ENCODE results near the gene ANOS1.

DNA sequence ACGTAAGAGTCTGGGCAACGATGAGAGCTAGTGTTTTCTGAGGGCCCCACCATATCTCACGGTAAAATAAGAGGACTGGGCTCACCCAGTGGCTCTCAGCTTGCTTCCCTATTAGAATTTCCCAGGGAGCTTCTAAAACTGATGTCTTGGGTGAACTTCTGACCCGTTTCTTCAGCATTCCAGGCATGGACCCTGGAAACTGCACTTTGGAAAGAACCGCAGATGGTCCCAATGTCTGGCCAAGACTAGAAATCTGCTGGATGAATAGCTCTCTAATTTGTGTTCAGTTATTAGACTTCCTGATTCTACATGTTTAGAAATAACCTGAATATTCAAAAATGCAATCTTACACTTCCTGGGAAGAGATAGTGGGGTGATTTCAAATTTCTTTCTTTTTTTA lies 127.8 kb downstream of the ANOS1 start:
- TF ChIP-seq, protein P1, sequence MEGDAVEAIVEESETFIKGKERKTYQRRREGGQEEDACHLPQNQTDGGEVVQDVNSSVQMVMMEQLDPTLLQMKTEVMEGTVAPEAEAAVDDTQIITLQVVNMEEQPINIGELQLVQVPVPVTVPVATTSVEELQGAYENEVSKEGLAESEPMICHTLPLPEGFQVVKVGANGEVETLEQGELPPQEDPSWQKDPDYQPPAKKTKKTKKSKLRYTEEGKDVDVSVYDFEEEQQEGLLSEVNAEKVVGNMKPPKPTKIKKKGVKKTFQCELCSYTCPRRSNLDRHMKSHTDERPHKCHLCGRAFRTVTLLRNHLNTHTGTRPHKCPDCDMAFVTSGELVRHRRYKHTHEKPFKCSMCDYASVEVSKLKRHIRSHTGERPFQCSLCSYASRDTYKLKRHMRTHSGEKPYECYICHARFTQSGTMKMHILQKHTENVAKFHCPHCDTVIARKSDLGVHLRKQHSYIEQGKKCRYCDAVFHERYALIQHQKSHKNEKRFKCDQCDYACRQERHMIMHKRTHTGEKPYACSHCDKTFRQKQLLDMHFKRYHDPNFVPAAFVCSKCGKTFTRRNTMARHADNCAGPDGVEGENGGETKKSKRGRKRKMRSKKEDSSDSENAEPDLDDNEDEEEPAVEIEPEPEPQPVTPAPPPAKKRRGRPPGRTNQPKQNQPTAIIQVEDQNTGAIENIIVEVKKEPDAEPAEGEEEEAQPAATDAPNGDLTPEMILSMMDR (IDR thresholded peaks at IDR 0.05) = no peak
- no peak for TF ChIP-seq EZH2 (IDR thresholded peaks at IDR 0.05)
- TF ChIP-seq EZH2phosphoT487 (IDR thresholded peaks at IDR 0.05) = no peak

All from neural progenitor cell (in vitro differentiated cells).